Neural crest cell (in vitro differentiated cells): ENCODE measurements around the gene ZSWIM4. TPM values are rescaled to one million over a fixed set of nuclear protein-coding genes. Genes with fewer than 3 reads are reported as not detected.

Experiments
- DNase-seq: peaks from one replicate; pipeline ENCODE4 v3.0.0; 2021; ENCODE audit warnings: low read depth, mixed read lengths, low spot score
- H3K27ac Mint-ChIP-seq: one replicate; pipeline ENCODE4 v1.8.0; 2021; ENCODE audit warnings: mild to moderate bottlenecking, mixed read lengths; ENCODE audit not compliant: unreplicated experiment
- H3K27me3 Mint-ChIP-seq: 2 replicates; pipeline ENCODE4 v1.8.0; 2021; ENCODE audit warnings: low read depth, mild to moderate bottlenecking, mixed read lengths
- H3K36me3 Mint-ChIP-seq: 2 replicates; pipeline ENCODE4 v1.8.0; 2021; ENCODE audit warnings: low read depth, mild to moderate bottlenecking, mixed read lengths
- H3K4me1 Mint-ChIP-seq: 2 replicates; pipeline ENCODE4 v1.8.0; 2021; ENCODE audit warnings: mixed read lengths
- H3K4me3 Mint-ChIP-seq: one replicate; pipeline ENCODE4 v1.8.0; 2021; ENCODE audit warnings: mild to moderate bottlenecking, mixed read lengths
- H3K9me3 Mint-ChIP-seq: 2 replicates; pipeline ENCODE4 v1.8.0; 2021; ENCODE audit warnings: mixed read lengths
- total RNA-seq: library from RNA; stranded (reverse); gene quantifications from 2 replicates; pipeline ENCODE4 v1.2.1, GENCODE V29; 2021
- TF ChIP-seq, protein P1 (sequence below): fragments of 200-600 bp; sonication (generic); conservative IDR thresholded peaks from 2 replicates; pipeline ENCODE4 v1.5.0; 2021; ENCODE audit warnings: antibody characterized with exemption, mild to moderate bottlenecking

ZSWIM4 gene
- total RNA-seq, 1 donor from 2014 or later = 19.9 TPM

GRCh38 chr19:13840305-13841085 is 45.3 kb downstream of the ZSWIM4 start:
- no peaks in the 10 kb centered on the region for H3K36me3 Mint-ChIP-seq

GRCh38 chr19:13841086-13841961 is 46.1 kb downstream of the ZSWIM4 start:
- Mint-ChIP-seq H3K4me3 (peak overlapping the region; percentile 91), H3K36me3 (no peaks in the 10 kb centered on the region), H3K4me1 (peaks cover 25% of the 10 kb centered on the region), H3K9me3 (no peaks in the 10 kb centered on the region), H3K27me3 (no peaks in the 10 kb centered on the region), H3K27ac (no peak overlapping the region)
- DNase-seq = no peak
- TF ChIP-seq, protein P1, sequence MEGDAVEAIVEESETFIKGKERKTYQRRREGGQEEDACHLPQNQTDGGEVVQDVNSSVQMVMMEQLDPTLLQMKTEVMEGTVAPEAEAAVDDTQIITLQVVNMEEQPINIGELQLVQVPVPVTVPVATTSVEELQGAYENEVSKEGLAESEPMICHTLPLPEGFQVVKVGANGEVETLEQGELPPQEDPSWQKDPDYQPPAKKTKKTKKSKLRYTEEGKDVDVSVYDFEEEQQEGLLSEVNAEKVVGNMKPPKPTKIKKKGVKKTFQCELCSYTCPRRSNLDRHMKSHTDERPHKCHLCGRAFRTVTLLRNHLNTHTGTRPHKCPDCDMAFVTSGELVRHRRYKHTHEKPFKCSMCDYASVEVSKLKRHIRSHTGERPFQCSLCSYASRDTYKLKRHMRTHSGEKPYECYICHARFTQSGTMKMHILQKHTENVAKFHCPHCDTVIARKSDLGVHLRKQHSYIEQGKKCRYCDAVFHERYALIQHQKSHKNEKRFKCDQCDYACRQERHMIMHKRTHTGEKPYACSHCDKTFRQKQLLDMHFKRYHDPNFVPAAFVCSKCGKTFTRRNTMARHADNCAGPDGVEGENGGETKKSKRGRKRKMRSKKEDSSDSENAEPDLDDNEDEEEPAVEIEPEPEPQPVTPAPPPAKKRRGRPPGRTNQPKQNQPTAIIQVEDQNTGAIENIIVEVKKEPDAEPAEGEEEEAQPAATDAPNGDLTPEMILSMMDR = no peak

More at GRCh38 chr19:13840305-13841085, 45.3 kb downstream of the ZSWIM4 start:
- H3K4me1 Mint-ChIP-seq = peaks cover 17% of the 10 kb centered on the region
- H3K4me3 Mint-ChIP-seq = peak overlapping the region; percentile 91
- H3K9me3 Mint-ChIP-seq = no peaks in the 10 kb centered on the region
- H3K27me3 Mint-ChIP-seq = no peaks in the 10 kb centered on the region
- TF ChIP-seq, protein P1 = no peak
- peak overlapping the region; percentile 89 for H3K27ac Mint-ChIP-seq
- no peak for DNase-seq

GRCh38 chr19:13841962-13842290 is 46.7 kb downstream of the ZSWIM4 start:
- DNase-seq = no peak
- Mint-ChIP-seq H3K36me3 (no peaks in the 10 kb centered on the region), H3K27me3 (peaks cover 3% of the 10 kb centered on the region), H3K4me1 (peaks cover 31% of the 10 kb centered on the region), H3K27ac (no peak overlapping the region), H3K4me3 (peak overlapping the region; percentile 91), H3K9me3 (no peaks in the 10 kb centered on the region)
- TF ChIP-seq, protein P1 = no peak

DNA sequence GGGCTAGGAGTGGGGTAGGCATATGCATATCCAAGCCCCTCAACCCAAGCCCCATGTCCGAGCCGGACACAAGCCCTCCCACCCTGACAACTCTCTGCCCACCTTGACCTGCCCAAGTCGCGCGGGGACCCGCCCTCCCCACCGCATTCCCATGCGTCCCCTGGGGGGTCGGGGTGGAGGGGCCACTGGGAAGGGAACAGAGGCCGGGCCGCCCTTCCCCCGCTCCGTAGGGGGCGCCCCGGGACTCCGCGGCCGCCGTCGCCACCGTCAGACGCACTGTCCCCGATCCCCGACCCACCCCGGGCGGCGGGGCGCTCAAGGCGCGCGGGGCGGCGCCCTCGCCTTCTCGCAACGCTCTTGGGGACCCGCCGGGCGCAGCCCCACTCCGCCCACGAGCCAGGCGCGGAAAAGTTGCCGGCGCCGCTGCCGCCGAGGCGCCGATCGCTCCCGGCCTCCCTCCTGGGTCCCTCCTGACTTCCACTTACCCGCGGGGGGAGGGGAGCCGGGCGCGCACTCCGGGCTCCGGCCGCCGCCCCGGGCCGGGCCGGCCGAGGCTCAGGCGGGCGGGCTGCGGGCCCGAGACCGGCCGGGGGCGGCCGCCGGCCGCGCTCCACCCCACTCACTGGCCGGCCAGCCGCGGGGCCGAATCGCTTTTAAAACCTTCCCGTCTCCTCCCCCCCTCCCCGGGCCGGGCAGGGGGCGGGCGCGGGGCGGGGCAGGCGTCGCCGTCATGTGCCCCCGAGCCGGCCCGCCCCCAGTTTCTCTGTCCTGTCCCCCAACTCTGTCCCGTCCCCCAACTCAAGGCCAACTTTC is 47.3 kb downstream of the ZSWIM4 start:
- H3K36me3 Mint-ChIP-seq = no peaks in the 10 kb centered on the region
- TF ChIP-seq, protein P1 = no peak
- H3K27ac Mint-ChIP-seq = peak overlapping the region; percentile 92
- peaks cover 3% of the 10 kb centered on the region for H3K27me3 Mint-ChIP-seq
- H3K4me1 Mint-ChIP-seq = peaks cover 31% of the 10 kb centered on the region
- no peaks in the 10 kb centered on the region for H3K9me3 Mint-ChIP-seq
- peak overlapping the region; percentile 91 for H3K4me3 Mint-ChIP-seq
- DNase-seq = no peak
